GM13976 (cell line): ENCODE data around the gene FGFR4.

Experiments
- DNase-seq: peaks from one replicate; pipeline ENCODE4 v3.0.0; 2012; ENCODE audit warnings: low spot score
- CTCF ChIP-seq: IDR thresholded peaks from 2 replicates; pipeline ENCODE4 v1.5.1; 2012; ENCODE audit warnings: borderline replicate concordance, mild to moderate bottlenecking; ENCODE audit not compliant: insufficient read depth; ENCODE audit errors: extremely low read depth, missing control alignments, control extremely low read depth
- in situ Hi-C: fragments of 300-500 bp; cut with MboI; formaldehyde crosslinking; loops from one replicate; pipeline ENCODE4 v1.12.0; 2022; ENCODE audit warnings: low sequenced_read_pairs, mixed read lengths, inconsistent platforms; ENCODE audit not compliant: unreplicated experiment

Gene FGFR4

GRCh38 chr5:177131352-177132135 lies 44.8 kb downstream of the FGFR4 start:
- DNase-seq: no peak
- no peak for TF ChIP-seq CTCF
- in situ Hi-C loops: no loop called here

GRCh38 chr5:177132136-177133095 lies 45.7 kb downstream of the FGFR4 start:
- in situ Hi-C loops: no loop called here
- peak; percentile 61 for DNase-seq
- TF ChIP-seq CTCF: no peak

- TF ChIP-seq CTCF: no peak
- in situ Hi-C loops: no loop called here
- peak; percentile 94 for DNase-seq
These were observed 46.6 kb downstream of the FGFR4 start, which contains the start of gene NSD1 for GRCh38 chr5:177133096-177133852. NSD1 (plus strand) TSS chr5:177133773; CDS start chr5:177135104, 1,331 bp downstream.

GRCh38 chr5:177133853-177134696 lies 47.4 kb downstream of the FGFR4 start:
- in situ Hi-C loops: no loop called here
- peak; percentile 65 for DNase-seq
- TF ChIP-seq CTCF: no peak

GRCh38 chr5:177134697-177135225 lies 48.0 kb downstream of the FGFR4 start:
- TF ChIP-seq CTCF: no peak
- in situ Hi-C loops: no loop called here
- DNase-seq: no peak
